Panc1 (cell line): ENCODE results near the gene HBG2. TPM values are rescaled to one million over a fixed set of nuclear protein-coding genes. Genes with fewer than 3 reads are reported as not detected.

Experiments
- ATAC-seq: fragments of 200-7000 bp; cut with Tn5 transposase; 2 replicates; pipeline ENCODE4 v1.9.1; 2020; ENCODE audit warnings: mild to moderate bottlenecking, moderate library complexity
- BruUV-seq: library from RNA; stranded (reverse); fragments of 400-500 nt; replicated peaks from 2 replicates; lab custom pipeline; 2021; lab: Mats Ljungman, UMichigan
- CTCF ChIA-PET: fragments of 300-600 bp; sonication (Branson Sonifier 250); formaldehyde crosslinking; loops from one replicate; lab custom pipeline; 2022; ENCODE audit warnings: antibody characterized with exemption; lab: Charles Lee
- POLR2A ChIA-PET: fragments of 300-600 bp; sonication (Branson Sonifier 250); formaldehyde crosslinking; loops from one replicate; lab custom pipeline; 2022; ENCODE audit warnings: antibody characterized with exemption; lab: Charles Lee
- DNase-seq: peaks from one replicate; pipeline ENCODE4 v3.0.0-alpha.2; 2010; ENCODE audit warnings: low read depth, low spot score
- H3K27ac ChIP-seq: 2 replicates; pipeline ENCODE4 v1.5.1; 2011; ENCODE audit warnings: mild to moderate bottlenecking, low read length, inconsistent platforms
- H3K27me3 ChIP-seq: fragments of 200-500 bp; sonication (Bioruptor generic); 2 replicates; pipeline ENCODE4 v1.6.0; 2014; ENCODE audit warnings: low read length, inconsistent platforms; ENCODE audit not compliant: control insufficient read depth, insufficient read depth
- H3K36me3 ChIP-seq: fragments of 200-500 bp; sonication (Bioruptor generic); 2 replicates; pipeline ENCODE4 v1.5.1; 2014; ENCODE audit warnings: inconsistent platforms, mild to moderate bottlenecking, low read length, moderate library complexity; ENCODE audit not compliant: control insufficient read depth, insufficient read depth
- H3K4me1 ChIP-seq: 2 replicates; pipeline ENCODE4 v1.5.1; 2011; ENCODE audit warnings: inconsistent platforms, mild to moderate bottlenecking, low read length, moderate library complexity; ENCODE audit not compliant: control insufficient read depth, insufficient read depth
- H3K4me3 ChIP-seq, 2 experiments: 2 replicates each; pipeline ENCODE4 v1.5.1; 2011 to 2012; ENCODE audit warnings: low read depth in 2 of 2, low read length in 2 of 2, mild to moderate bottlenecking in 2 of 2, inconsistent platforms in 1 of 2, moderate library complexity in 1 of 2
- H3K9me3 ChIP-seq: fragments of 200-500 bp; sonication (Bioruptor generic); 2 replicates; pipeline ENCODE4 v1.5.1; 2014; ENCODE audit warnings: low read depth, mild to moderate bottlenecking, inconsistent platforms, low read length, moderate library complexity; ENCODE audit not compliant: control insufficient read depth, insufficient read depth
- POLR2AphosphoS5 ChIP-seq: IDR thresholded peaks from 2 replicates; pipeline ENCODE4 v1.6.1; 2012; ENCODE audit warnings: mild to moderate bottlenecking, low read depth, low read length, moderate library complexity
- SIN3A ChIP-seq: IDR thresholded peaks from 2 replicates; pipeline ENCODE4 v1.6.1; 2012; ENCODE audit warnings: low read depth, mild to moderate bottlenecking, low read length, moderate library complexity, borderline replicate concordance; ENCODE audit not compliant: insufficient read depth
- TCF7L2 ChIP-seq: IDR thresholded peaks from 2 replicates; pipeline ENCODE4 v1.6.1; 2011; ENCODE audit warnings: mild to moderate bottlenecking, low read depth, low read length, inconsistent platforms
- in situ Hi-C: cut with HindIII; loops from 2 replicates; pipeline ENCODE4 v1.10.0; 2016; ENCODE audit warnings: low sequenced_read_pairs, low pct_unique_long_range_greater_than_20kb
- intact Hi-C: fragments of 100-400 bp; cut with micrococcal nuclease; formaldehyde crosslinking; loops from one replicate; pipeline ENCODE4 v1.10.0; 2022; ENCODE audit not compliant: unreplicated experiment
- total RNA-seq: library from RNA; stranded (reverse); gene quantifications from one replicate; pipeline ENCODE4 v1.2.1, GENCODE V29; 2021; ENCODE audit not compliant: unreplicated experiment
- TF ChIP-seq, protein P1 (sequence below), 2 experiments: IDR thresholded peaks; 2 replicates each; pipeline ENCODE4 v1.6.1; 2011 to 2012; ENCODE audit warnings: low read depth in 2 of 2, control low read depth in 1 of 2, low read length in 1 of 2, mild to moderate bottlenecking in 1 of 2, moderate library complexity in 1 of 2; ENCODE audit not compliant: insufficient read depth in 1 of 2
- TF ChIP-seq, protein P2 (sequence below): fragments of 450-650 bp; IDR thresholded peaks from 2 replicates; pipeline ENCODE4 v1.5.1; 2017; ENCODE audit warnings: mild to moderate bottlenecking

Gene HBG2
- total RNA-seq, 1 experiment from 2014 or later: 6.5 TPM

DNA sequence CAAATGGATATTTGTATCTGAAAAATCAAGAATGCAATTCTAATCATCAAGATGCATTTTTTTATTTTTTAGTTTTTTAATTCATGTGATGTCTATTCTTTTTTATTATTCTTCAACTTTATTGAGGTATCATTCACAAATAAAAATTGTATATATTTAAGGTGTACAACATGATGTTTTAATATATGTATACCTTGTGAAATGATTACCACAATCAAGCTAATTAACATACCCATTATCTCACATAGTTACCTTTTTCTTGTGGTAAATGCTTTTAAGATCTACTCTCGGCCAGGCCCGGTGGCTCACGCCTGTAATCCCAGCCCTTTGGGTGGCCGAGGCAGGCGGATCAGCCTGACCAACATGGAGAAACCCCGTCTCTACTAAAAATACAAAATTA is 31.4 kb downstream of the HBG2 start:
- POLR2A ChIA-PET: no interaction called here
- Histone ChIP-seq H3K27me3 (no peaks in the 10 kb centered on the region), H3K27ac (no peak overlapping the region), H3K36me3 (no peaks in the 10 kb centered on the region), H3K4me3 (no peak overlapping the region), H3K9me3 (no peaks in the 10 kb centered on the region), H3K4me1 (no peaks in the 10 kb centered on the region)
- CTCF ChIA-PET: interaction anchor here (0.7 kb wide), 1 partner anchor 14 kb away, joined by 4 read pairs; no protein-coding TSS in a partner anchor
- no peak for DNase-seq
- in situ Hi-C loops: no loop called here
- BruUV-seq: no TSS peak
- intact Hi-C loops: no loop called here
- TF ChIP-seq SIN3A (no peak), POLR2AphosphoS5 (no peak)
- ATAC-seq: no peak

DNA sequence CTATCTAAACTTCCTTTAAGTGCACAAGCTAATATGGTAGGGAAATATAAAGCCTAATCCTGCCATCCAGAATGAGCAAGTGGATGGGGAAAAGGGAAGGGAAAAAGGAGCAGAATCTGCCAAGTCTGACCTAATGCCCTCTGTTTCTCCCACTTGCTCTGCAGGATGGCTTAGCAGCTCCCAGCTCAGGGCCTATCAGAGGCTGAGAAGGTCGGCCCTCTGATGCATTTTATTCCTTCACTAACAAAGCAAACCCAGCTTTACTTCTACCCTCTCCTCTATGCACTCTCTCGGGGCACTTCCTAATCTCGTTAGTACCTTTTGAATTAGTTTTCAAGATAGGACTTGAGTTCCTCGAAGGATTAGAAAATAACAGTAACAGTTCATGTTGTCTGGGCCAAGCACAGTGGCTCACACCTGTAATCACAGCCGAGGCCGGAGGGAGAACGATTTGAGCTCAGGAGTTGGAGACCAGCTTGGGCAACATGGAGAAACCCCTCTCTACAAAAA is 44.1 kb downstream of the HBG2 start:
- Histone ChIP-seq H3K27ac (no peak overlapping the region), H3K4me3 (no peak overlapping the region), H3K36me3 (no peaks in the 10 kb centered on the region), H3K9me3 (no peaks in the 10 kb centered on the region), H3K4me1 (no peaks in the 10 kb centered on the region), H3K27me3 (0 out of 2 replicates have a peak, but pooled peaks cover 3% of the 10 kb centered on the region)
- in situ Hi-C loops (no loop called here), intact Hi-C loops (no loop called here)
- no peak for DNase-seq
- CTCF ChIA-PET: no interaction called here
- TF ChIP-seq, protein P1, sequence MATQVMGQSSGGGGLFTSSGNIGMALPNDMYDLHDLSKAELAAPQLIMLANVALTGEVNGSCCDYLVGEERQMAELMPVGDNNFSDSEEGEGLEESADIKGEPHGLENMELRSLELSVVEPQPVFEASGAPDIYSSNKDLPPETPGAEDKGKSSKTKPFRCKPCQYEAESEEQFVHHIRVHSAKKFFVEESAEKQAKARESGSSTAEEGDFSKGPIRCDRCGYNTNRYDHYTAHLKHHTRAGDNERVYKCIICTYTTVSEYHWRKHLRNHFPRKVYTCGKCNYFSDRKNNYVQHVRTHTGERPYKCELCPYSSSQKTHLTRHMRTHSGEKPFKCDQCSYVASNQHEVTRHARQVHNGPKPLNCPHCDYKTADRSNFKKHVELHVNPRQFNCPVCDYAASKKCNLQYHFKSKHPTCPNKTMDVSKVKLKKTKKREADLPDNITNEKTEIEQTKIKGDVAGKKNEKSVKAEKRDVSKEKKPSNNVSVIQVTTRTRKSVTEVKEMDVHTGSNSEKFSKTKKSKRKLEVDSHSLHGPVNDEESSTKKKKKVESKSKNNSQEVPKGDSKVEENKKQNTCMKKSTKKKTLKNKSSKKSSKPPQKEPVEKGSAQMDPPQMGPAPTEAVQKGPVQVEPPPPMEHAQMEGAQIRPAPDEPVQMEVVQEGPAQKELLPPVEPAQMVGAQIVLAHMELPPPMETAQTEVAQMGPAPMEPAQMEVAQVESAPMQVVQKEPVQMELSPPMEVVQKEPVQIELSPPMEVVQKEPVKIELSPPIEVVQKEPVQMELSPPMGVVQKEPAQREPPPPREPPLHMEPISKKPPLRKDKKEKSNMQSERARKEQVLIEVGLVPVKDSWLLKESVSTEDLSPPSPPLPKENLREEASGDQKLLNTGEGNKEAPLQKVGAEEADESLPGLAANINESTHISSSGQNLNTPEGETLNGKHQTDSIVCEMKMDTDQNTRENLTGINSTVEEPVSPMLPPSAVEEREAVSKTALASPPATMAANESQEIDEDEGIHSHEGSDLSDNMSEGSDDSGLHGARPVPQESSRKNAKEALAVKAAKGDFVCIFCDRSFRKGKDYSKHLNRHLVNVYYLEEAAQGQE (IDR thresholded peaks at IDR 0.05; ENCODE audit: insufficient read depth in 1 of 2, low read depth in 2 of 2, low read length in 1 of 2): no peak
- TF ChIP-seq TCF7L2: no peak
- TF ChIP-seq, protein P2, sequence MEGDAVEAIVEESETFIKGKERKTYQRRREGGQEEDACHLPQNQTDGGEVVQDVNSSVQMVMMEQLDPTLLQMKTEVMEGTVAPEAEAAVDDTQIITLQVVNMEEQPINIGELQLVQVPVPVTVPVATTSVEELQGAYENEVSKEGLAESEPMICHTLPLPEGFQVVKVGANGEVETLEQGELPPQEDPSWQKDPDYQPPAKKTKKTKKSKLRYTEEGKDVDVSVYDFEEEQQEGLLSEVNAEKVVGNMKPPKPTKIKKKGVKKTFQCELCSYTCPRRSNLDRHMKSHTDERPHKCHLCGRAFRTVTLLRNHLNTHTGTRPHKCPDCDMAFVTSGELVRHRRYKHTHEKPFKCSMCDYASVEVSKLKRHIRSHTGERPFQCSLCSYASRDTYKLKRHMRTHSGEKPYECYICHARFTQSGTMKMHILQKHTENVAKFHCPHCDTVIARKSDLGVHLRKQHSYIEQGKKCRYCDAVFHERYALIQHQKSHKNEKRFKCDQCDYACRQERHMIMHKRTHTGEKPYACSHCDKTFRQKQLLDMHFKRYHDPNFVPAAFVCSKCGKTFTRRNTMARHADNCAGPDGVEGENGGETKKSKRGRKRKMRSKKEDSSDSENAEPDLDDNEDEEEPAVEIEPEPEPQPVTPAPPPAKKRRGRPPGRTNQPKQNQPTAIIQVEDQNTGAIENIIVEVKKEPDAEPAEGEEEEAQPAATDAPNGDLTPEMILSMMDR: no peak
- TF ChIP-seq SIN3A: no peak
- TF ChIP-seq POLR2AphosphoS5: no peak
- POLR2A ChIA-PET: no interaction called here
- no TSS peak for BruUV-seq
- no peak for ATAC-seq

DNA sequence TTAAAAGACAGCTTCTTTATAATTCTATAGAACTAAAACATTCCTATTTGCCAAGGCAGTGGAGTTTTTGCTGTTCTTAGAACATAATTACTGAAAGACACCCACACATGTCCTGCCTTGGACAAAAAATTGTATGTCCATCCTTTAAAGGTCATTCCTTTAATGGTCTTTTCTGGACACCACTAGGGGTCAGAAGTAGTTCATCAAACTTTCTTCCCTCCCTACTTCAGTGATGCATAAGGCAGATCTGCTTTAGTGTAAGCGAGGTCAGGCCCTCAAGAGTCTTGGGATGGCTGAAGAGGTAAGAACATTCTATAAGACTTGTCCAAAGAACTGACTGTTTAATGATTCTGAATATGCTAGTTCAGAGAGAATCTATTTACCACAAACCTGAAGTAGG is 49.8 kb downstream of the HBG2 start:
- H3K27ac ChIP-seq: no peak overlapping the region
- no peak overlapping the region for H3K4me3 ChIP-seq
- peaks cover 13% of the 10 kb centered on the region for H3K27me3 ChIP-seq
- H3K4me1 ChIP-seq: no peaks in the 10 kb centered on the region
- ChIA-PET CTCF (no interaction called here), POLR2A (no interaction called here)
- intact Hi-C loops (loop anchor here (2.0 to 10.0 kb wide), 6 partner anchors 86 to 1020 kb away; partner anchors contain the start of genes OR52E5 and OR52N2), in situ Hi-C loops (no loop called here)
- DNase-seq (peak; percentile 69), ATAC-seq (peak; percentile 98)
- no TSS peak for BruUV-seq
- no peaks in the 10 kb centered on the region for H3K9me3 ChIP-seq
- no peaks in the 10 kb centered on the region for H3K36me3 ChIP-seq
- TF ChIP-seq, protein P2: peak; percentile 75
- TF ChIP-seq SIN3A: no peak
